Vagina (tissue), 2 donors: ENCODE data around the gene THEM4. TPM values are rescaled to one million over a fixed set of nuclear protein-coding genes. Genes with fewer than 3 reads are reported as not detected.

ENCODE experiments used
- DNase-seq, 2 donors: peaks; one replicate each; pipeline ENCODE4 v3.0.0-alpha.2; 2017; ENCODE audit errors: extremely low spot score in 2 of 2
- H3K27ac ChIP-seq: fragments of 200-600 bp; sonication (generic); one replicate; pipeline ENCODE4 v1.5.1; 2019
- H3K27me3 ChIP-seq: fragments of 200-600 bp; sonication (generic); one replicate; pipeline ENCODE4 v1.5.1; 2019
- H3K36me3 ChIP-seq, 2 donors: fragments of 200-600 bp; sonication (generic); one replicate each; pipeline ENCODE4 v1.5.1; 2017 to 2019
- H3K4me1 ChIP-seq: fragments of 200-600 bp; sonication (generic); one replicate; pipeline ENCODE4 v1.5.1; 2019
- H3K4me3 ChIP-seq, 2 donors: fragments of 200-600 bp; sonication (generic); 1 replicate in 1 of 2; 2 replicates in 1 of 2; pipeline ENCODE4 v1.5.1; 2016 to 2019
- H3K9me3 ChIP-seq: fragments of 200-600 bp; sonication (generic); one replicate; pipeline ENCODE4 v1.5.1; 2019
- CTCF ChIP-seq, 3 experiments: fragments of 450-650 bp in 2 of 3; fragments of 200-600 bp in 1 of 3; sonication (generic) in 1 of 3; IDR thresholded peaks; one replicate each; pipeline ENCODE4 v1.5.1; 2017 to 2019; ENCODE audit warnings: antibody characterized with exemption in 3 of 3, mild to moderate bottlenecking in 2 of 3, moderate library complexity in 2 of 3
- POLR2A ChIP-seq, 2 donors: fragments of 450-650 bp; IDR thresholded peaks; one replicate each; pipeline ENCODE4 v1.6.1; 2017; ENCODE audit warnings: antibody characterized with exemption in 2 of 2, mild to moderate bottlenecking in 2 of 2, moderate library complexity in 2 of 2
- POLR2AphosphoS5 ChIP-seq, 2 donors: sonication (generic); formaldehyde crosslinking; IDR thresholded peaks; one replicate each; pipeline ENCODE4 v1.9.0; 2017; ENCODE audit warnings: antibody characterized with exemption in 2 of 2, mild to moderate bottlenecking in 2 of 2, low read depth in 1 of 2; ENCODE audit not compliant: insufficient read depth in 1 of 2
- intact Hi-C: fragments of 100-400 bp; cut with DNase I; formaldehyde crosslinking; loops from one replicate; pipeline ENCODE4 v1.15.1; 2023
- total RNA-seq: library from RNA; depleted of rRNA; stranded (reverse); fragments of >200 nt; gene quantifications from one replicate; pipeline ENCODE4 v1.2.3, GENCODE V29; 2016

The THEM4 gene
- total RNA-seq, 1 donor from 2014 or later, result 26.8 TPM

DNA sequence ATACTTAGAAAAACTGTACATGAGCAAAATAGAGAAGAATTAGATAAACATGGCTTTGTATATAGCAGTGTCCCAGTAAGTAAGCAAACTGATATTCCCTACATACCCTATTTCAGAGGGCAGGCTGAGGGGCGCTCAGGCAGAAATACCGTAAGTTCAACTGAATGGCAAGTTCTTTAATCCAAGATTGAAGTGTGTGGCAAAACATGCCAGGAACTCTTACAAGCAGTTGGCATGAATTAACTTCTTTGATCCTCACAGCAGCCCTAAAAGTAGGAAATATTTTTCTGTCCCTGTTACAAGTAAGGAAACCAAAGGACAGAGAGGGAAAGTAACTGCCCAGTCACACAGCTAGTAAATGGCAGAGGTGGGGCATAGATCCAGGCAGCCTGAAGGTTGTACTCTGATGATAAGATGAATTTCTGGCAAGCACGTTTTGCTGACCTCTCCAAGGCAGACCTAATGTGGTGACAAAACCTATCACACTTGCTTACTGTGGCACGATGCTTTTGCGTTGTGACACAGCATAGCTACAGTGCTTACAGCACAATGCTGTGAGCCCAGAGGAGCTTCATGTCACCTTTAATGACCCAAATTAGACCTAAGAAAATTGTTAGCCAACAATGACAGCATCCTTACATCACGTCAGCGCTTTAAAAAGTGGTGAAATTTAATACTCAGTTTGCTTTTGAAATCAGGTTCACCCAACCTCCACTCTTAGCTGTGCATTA, 35.0 kb upstream of the THEM4 start:
- intact Hi-C loops, result no loop called here
- Histone ChIP-seq H3K36me3 (no peaks in the 10 kb centered on the region), H3K9me3 (no peaks in the 10 kb centered on the region), H3K4me3 (no peak overlapping the region), H3K27me3 (no peaks in the 10 kb centered on the region), H3K4me1 (peaks cover 34% of the 10 kb centered on the region), H3K27ac (peak overlapping the region; percentile 70)
- no peak for DNase-seq
- no peak for TF ChIP-seq POLR2AphosphoS5 (IDR thresholded peaks at IDR 0.05; ENCODE audit: insufficient read depth in 1 of 2, low read depth in 1 of 2)
- TF ChIP-seq CTCF (IDR thresholded peaks at IDR 0.05), result no peak

GRCh38 chr1:151943591-151943990, 34.3 kb upstream of the THEM4 start:
- no peak for TF ChIP-seq POLR2AphosphoS5 (IDR thresholded peaks at IDR 0.05; ENCODE audit: insufficient read depth in 1 of 2, low read depth in 1 of 2)
- TF ChIP-seq CTCF (IDR thresholded peaks at IDR 0.05), result no peak
- TF ChIP-seq POLR2A (IDR thresholded peaks at IDR 0.05), result no peak
- no peak overlapping the region for H3K4me3 ChIP-seq
- intact Hi-C loops, result no loop called here
- H3K36me3 ChIP-seq, result no peaks in the 10 kb centered on the region
- no peak for DNase-seq
- H3K4me1 ChIP-seq, result peaks cover 34% of the 10 kb centered on the region
- no peaks in the 10 kb centered on the region for H3K27me3 ChIP-seq
- peak overlapping the region; percentile 70 for H3K27ac ChIP-seq
- H3K9me3 ChIP-seq, result no peaks in the 10 kb centered on the region

DNA sequence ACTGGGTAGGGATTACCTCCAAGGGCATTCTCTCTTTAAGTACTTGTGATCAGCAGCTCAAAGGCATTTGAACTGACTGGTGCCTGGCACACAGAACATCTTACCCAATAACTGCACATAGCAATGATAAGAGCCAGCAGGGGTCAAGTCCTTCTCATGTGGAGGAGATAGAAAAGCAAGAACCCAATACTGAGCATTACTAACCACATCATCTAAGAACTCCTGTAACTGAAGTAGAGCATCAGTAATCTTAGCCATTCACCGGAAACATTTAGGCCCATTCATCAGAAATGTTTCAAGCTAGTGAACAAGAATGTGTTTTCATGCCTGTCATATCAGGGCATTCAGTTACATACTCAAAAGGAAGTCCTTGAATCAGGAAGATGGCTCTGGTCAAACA, 33.6 kb upstream of the THEM4 start:
- intact Hi-C loops, result no loop called here
- TF ChIP-seq CTCF (IDR thresholded peaks at IDR 0.05) (no peak), POLR2A (IDR thresholded peaks at IDR 0.05) (no peak), POLR2AphosphoS5 (IDR thresholded peaks at IDR 0.05; ENCODE audit: insufficient read depth in 1 of 2, low read depth in 1 of 2) (no peak)

GRCh38 chr1:151940541-151940940, 31.2 kb upstream of the THEM4 start:
- H3K27me3 ChIP-seq, result no peaks in the 10 kb centered on the region
- H3K36me3 ChIP-seq, result no peaks in the 10 kb centered on the region
- DNase-seq, result no peak
- intact Hi-C loops, result no loop called here
- no peak overlapping the region for H3K27ac ChIP-seq
- H3K4me3 ChIP-seq, result no peak overlapping the region
- no peak for TF ChIP-seq POLR2A (IDR thresholded peaks at IDR 0.05)
- no peak for TF ChIP-seq CTCF (IDR thresholded peaks at IDR 0.05)
- TF ChIP-seq POLR2AphosphoS5 (IDR thresholded peaks at IDR 0.05; ENCODE audit: insufficient read depth in 1 of 2, low read depth in 1 of 2), result no peak
- peaks cover 17% of the 10 kb centered on the region for H3K4me1 ChIP-seq
- no peaks in the 10 kb centered on the region for H3K9me3 ChIP-seq

More for the DNA sequence above, 33.6 kb upstream of the THEM4 start:
- Histone ChIP-seq H3K36me3 (no peaks in the 10 kb centered on the region), H3K27me3 (no peaks in the 10 kb centered on the region), H3K4me1 (peaks cover 34% of the 10 kb centered on the region), H3K9me3 (no peaks in the 10 kb centered on the region), H3K4me3 (no peak overlapping the region), H3K27ac (no peak overlapping the region)
- no peak for DNase-seq

DNA sequence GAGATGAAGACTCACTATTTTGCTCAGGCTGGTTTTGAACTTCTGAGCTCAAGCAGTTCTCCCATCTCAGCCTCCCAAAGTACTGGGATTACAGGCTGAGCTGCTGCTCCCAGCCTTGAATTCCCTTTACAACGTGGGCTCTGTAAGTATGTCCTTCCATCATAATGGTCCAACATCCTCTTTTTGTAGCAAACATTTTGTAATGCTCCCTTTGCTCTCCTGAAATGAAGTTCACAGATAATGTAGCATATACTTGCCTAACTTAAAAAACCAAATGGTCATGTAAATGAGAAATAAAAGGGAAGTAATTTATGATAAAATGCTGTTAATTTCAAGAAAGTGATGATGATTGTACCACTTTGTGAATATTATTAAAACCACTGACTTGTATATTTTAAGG, 30.5 kb upstream of the THEM4 start:
- Histone ChIP-seq H3K4me3 (no peak overlapping the region), H3K9me3 (no peaks in the 10 kb centered on the region), H3K27me3 (no peaks in the 10 kb centered on the region), H3K4me1 (peaks cover 10% of the 10 kb centered on the region), H3K36me3 (no peaks in the 10 kb centered on the region), H3K27ac (no peak overlapping the region)
- DNase-seq, result no peak
- intact Hi-C loops, result loop anchor here (5.0 kb wide), 1 partner anchor 63 kb away; no protein-coding TSS in a partner anchor
- no peak for TF ChIP-seq POLR2A (IDR thresholded peaks at IDR 0.05)
- TF ChIP-seq CTCF (IDR thresholded peaks at IDR 0.05), result no peak
- no peak for TF ChIP-seq POLR2AphosphoS5 (IDR thresholded peaks at IDR 0.05; ENCODE audit: insufficient read depth in 1 of 2, low read depth in 1 of 2)
